DMS 273 treated with DMSO at 0.1 percent for 48 hours (cell line): Measurements from ENCODE around the gene RBM11.
"Not testable (repeated sequence)": the region's sequence is repeated elsewhere in the genome, so short reads cannot be mapped to it uniquely, and the experiment has no call there.

Experiments
- DNase-seq: peaks from one replicate; lab custom pipeline; 2025; lab: John Stamatoyannopoulos, UW

RBM11 gene, protein sequence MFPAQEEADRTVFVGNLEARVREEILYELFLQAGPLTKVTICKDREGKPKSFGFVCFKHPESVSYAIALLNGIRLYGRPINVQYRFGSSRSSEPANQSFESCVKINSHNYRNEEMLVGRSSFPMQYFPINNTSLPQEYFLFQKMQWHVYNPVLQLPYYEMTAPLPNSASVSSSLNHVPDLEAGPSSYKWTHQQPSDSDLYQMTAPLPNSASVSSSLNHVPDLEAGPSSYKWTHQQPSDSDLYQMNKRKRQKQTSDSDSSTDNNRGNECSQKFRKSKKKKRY

GRCh38 chr21:14215971-14216641 lies at the start of gene RBM11:
TSS of gene RBM11 (plus strand) at chr21:14216157. CDS start at chr21:14216187, 30 bp downstream.
- peak; percentile 10 for DNase-seq

GRCh38 chr21:14166463-14167223 lies 49.3 kb upstream of the RBM11 start:
- not testable (repeated sequence) for DNase-seq

DNA sequence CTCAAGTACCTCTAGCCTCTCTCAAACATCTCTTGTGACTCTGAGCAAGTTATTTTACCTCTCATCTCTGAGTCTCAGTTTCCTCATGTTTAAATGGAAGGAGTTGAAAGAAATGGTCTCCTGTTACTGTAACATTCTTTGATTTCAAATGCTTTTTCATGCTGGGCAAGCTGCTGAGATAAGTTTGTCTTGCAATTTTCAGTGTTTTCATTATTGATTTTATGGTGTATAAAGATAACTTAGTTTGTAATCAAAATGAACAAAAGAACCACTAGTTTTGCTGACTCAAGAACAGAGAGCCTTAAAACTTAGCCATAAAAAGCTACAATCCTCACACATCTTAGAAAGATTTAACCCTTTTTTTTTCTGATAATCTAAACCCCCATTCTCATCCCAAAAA lies 9.7 kb upstream of the RBM11 start:
- no peak for DNase-seq

- no peak for DNase-seq
Observed at GRCh38 chr21:14210738-14211137, 5.2 kb upstream of the RBM11 start, which contains the start of gene LIPI. TSS of gene LIPI (minus strand) at chr21:14210955. CDS start at chr21:14210845, 110 bp downstream.

DNA sequence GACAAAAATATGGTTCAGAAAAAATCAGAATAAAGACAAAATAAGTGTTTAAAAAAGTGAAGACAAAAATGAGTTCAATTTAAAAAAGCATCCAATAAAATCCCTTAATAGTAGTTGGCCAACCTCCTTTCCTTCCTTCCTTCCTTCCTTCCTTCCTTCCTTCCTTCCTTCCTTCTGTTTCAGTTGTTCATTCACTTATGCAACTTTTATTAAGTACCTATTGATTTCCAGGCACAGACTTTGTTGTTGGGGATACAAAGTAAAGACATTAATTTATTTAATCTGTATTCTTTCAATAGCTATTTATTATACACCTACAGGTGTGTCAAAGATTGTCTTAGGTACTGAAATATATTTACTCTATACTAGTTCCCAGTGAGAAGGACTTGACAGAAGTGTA lies 2.8 kb upstream of the RBM11 start:
- no peak for DNase-seq

DNA sequence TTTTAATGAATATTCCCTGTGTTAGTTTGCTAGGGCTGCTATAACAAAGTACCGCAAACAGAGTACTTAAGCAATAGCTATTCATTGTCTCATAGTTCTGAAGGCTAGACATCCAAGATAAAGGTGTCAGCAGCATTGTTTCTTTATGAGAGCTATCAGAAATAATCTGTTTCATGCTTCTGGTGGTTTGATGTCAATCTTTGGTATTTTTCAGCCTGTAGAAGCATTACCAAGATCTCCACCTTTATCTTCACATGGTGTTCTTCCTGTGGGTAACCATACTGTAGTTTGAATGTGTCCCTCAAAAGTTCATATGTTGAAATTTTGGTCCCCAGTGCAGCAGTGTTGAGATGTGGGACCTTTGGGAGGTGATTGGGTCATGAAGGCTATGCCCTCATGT lies 7.4 kb downstream of the RBM11 start:
- no peak for DNase-seq

- DNase-seq = no peak
Observed at GRCh38 chr21:14229399-14229798, 13.4 kb downstream of the RBM11 start.

- no peak for DNase-seq
Observed at GRCh38 chr21:14235101-14235500, 19.1 kb downstream of the RBM11 start.

DNA sequence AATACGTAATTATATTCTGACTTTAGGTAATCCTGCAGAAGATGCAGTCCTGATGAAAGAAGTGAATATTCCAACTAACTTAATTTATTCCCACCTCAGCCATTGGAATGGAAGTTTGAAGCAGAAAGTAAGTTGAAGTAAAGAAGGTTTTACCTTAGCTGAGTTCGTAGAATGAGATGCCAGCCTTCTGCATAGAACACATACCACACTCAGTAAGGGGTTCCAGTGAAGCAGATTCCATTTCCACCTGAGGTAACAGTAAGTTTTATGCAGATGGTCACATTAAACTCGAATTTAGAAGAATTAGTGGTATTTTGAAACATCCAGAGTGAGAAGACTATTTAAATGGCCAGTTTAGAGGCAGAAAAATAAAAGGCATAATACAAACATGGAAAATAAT lies 20.2 kb downstream of the RBM11 start:
- DNase-seq = no peak

DNA sequence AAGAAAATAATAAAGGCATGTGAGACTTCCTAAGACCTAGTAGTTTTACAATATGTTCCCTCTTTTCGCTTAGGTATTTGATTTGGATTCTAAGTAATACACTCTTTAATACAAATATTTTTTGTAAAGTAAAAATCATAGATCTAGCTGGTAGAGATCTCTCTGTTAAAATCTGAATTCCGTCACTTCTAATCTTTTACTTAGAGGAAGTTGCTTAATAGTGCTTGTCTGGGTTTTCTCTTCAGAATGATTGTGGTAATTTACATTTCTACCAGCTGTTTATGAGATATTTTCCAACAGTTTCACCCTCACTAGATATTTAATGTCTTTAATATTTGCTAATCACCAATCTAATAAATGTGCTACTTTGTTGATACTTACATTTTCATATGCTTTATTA lies 23.3 kb downstream of the RBM11 start:
- no peak for DNase-seq

GRCh38 chr21:14241297-14241696 lies 25.3 kb downstream of the RBM11 start:
- DNase-seq = no peak

DNA sequence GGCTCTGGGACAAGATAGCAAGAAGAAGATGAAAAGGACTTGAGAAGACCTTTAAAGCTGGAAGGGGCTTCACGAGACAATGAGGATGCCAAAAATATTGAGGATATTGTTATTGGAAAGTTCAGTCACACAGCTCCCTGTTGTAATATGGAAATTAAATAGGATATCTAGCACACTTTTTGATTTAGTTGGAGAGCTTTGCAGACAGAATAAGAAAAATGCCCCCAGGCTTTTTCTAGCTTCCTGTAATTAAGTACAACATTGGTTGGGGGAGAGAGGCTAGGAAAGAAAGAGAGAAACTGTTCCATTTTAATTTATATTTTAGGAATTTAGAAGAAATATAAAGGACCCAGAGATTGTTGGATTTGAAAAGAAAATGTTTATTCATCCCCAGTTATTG lies 27.5 kb downstream of the RBM11 start:
- DNase-seq = no peak

- DNase-seq = no peak
Observed at GRCh38 chr21:14243874-14244273, 27.9 kb downstream of the RBM11 start.

DNA sequence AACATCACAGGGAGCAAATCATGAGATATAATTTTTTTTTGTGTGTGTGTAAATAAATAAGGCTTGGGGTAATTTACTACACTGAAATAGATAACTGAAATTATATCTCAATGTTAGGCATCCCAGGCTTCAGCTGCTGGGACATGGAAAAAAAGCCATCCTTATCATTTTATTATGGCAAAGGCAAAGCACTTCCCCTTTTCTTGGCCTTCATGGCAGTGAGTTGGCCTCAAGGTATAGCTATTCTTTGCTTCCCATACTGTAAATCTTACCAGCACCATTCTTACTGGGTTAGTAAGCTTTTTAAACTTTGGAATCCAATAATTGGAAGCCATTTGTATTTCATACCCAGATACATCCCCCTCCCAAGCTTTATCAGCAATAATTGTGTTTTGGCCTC lies 29.0 kb downstream of the RBM11 start:
- DNase-seq = no peak

DNA sequence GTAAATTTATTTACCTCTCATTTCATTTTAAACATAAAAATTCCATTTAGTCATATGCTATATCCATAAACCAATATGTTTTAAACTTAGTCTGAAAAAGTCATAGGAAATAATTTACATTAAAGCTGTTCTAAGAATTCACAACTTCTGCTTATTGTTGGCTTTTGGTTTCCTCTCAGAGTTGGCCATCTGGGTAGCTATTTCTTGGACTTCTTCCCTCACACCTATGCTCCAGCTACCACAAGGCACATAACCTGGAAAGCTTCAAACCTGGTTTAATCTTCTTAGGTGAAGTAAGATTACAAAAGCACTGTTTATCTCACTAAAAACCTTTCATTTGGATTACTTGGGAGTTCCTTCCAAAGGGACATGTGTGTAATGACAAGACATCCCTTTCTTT lies 29.8 kb downstream of the RBM11 start:
- no peak for DNase-seq

- no peak for DNase-seq
Observed at GRCh38 chr21:14251336-14251735, 35.4 kb downstream of the RBM11 start.

GRCh38 chr21:14259747-14260146 lies 43.8 kb downstream of the RBM11 start:
- DNase-seq = peak; percentile 7

DNA sequence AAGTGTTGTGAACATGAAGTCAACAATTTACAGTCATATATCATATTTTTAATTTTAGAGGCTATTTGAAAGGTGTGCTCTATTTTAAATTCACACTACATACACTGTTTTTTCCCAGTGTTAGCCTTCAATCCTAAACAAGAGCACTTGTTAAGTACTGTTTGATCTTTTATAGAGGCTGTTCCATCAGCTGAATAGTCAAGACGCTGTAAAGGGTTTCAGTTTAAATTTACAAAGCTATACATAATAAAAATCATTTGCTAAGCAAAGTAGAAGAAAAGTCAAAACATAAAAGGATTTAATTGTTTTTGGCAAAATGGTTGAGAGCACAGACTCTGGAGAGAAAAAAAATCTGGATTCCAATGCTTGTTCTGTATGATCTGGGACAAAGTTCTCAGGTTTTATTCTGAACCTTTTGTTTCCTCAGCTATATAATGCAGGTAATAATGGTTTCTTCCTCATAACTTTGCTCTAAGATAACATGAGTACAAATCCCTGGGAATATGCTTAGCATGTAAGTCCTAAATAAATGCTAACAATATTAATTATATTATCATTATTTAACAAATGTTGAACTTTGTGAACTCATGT lies 44.3 kb downstream of the RBM11 start:
- no peak for DNase-seq

GRCh38 chr21:14262039-14262438 lies 46.1 kb downstream of the RBM11 start:
- DNase-seq = no peak

GRCh38 chr21:14263879-14264278 lies 47.9 kb downstream of the RBM11 start:
- no peak for DNase-seq

- DNase-seq = no peak
Observed at GRCh38 chr21:14265023-14265422, 49.1 kb downstream of the RBM11 start.

GRCh38 chr21:14267076-14267475 lies 51.1 kb downstream of the RBM11 start:
- DNase-seq = no peak

DNA sequence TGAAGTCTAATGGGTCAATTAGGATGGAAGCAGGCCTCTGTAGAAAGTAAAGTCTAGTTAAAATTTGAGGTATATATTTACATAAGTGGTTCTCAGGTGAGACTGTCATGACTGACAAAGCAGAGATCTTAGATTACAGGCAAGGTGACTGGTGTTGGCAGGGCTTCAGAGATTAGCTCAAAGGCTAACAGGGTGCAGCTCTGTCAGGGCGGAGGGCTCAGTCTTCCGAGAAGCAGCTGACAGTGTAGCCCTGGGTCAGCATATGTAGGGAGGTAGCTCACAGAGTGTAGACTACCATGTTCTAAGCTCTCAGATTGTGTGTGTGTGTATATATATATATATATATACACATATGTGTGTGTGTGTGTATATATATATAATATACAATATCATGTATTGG lies 54.7 kb downstream of the RBM11 start:
- DNase-seq = no peak
